Activated CD4-positive, alpha-beta T cell treated with anti-CD3 and anti-CD28 coated beads for 48 hours (primary cell): ENCODE measurements around the gene LMX1A.

Experiments used
- DNase-seq: peaks from one replicate; pipeline ENCODE4 v3.0.0-alpha.2; 2020

LMX1A gene

GRCh38 chr1:165355977-165356811 lies at the start of gene LMX1A:
LMX1A (minus strand) TSS chr1:165356715; CDS start chr1:165355559, 1,156 bp downstream.
- DNase-seq: no peak

DNA sequence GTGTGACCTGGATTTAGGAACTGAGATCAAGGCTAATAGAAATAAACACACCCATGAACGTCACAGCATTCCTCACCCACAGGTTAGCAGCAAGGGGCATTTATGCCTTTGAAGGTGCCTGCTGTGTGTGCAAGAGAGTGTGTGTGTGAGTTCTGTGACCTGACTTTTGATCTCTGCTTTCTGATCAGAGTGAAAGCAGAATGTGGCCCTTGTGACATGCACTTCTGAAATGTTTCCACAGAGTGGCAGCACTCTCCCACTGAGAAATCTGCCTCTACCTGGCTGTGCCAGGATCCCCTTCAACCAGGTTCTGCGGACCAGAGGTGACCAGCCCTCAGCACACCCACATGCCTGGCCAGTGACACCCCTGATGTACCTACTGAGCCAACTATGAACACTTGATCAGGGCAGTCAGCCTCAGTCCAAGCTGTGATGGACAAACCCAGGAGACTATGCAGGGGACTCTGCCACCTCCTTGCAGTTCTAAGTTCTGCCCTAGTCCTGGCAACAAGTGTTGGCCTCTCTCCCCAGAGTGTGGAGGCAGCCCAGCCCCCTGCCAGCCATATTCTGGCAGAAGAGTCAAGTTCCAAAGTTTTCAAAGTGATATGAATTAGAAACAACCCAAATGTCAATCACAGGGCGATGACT lies 47.4 kb upstream of the LMX1A start:
- DNase-seq: peak; percentile 37

- DNase-seq: no peak
Measured at GRCh38 chr1:165402517-165403111, 46.1 kb upstream of the LMX1A start.

DNA sequence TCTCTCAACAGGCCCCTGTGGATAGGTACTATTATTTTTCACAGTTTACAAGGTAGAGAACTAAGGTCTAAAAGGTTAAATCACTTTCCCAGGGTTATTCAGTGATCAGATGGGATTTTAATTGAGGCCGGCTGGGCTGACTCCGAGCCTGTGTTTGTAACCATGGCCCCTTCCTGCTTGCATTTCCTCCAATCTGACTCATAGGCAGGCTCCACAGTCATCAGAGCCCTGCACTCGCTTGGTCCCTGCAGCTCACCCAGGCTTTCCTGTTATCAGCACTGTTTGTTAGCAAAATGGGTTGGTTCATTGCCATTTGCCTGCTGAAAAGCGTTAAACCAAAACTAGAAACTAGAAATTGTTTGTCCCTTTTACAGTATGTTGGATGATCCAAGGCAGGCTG lies 41.4 kb upstream of the LMX1A start:
- peak; percentile 21 for DNase-seq

- no peak for DNase-seq
Measured at GRCh38 chr1:165395901-165396300, 39.4 kb upstream of the LMX1A start.

- no peak for DNase-seq
Measured at GRCh38 chr1:165395478-165395877, 39.0 kb upstream of the LMX1A start.

DNA sequence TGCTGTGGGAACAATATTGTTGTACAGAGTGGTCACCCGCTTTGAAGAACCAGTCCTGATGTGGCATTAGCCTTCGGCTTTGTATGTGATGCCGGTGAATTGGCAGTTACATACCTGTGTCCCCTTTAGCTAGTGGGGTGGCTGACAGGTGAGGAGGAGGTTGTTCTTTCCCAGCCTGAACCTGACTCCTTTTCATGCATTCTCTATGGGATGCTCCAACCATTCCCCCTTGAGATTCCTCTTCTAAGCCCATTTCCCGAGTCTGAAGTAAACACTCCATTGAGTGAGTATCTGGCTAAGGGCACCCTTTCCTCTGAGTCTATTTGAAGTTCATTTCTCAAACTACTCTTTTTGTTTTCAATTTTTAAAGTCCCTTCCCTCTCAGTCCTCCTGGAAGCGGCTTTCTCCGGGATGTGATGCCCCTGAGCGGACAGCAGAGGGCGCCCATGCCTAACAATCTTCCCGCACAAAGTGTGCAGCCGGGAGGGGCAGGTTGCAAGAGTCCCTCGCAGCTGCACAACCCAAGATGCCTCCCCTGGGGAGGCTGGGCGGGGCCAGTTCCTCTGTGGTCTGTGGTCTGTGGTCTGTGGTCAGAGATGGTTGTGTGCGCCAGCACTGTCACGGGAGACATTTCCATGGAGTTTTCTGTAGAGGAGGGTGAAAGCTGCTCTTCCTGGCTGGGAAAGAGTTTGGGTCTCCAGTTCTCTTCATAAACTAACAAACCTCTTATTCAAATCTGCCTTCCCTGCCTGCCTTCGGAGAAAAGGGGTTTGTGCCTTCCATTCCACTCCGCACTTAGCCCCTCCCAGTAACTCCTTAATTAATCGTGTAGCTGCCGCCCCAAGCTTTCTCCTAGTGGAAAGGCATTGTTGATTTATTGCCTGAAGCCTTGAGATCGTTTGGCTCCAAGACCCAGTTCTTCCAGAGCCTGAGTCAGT lies 36.4 kb upstream of the LMX1A start:
- DNase-seq: peak; percentile 90

- DNase-seq: no peak
Measured at GRCh38 chr1:165389609-165390008, 33.1 kb upstream of the LMX1A start.

DNA sequence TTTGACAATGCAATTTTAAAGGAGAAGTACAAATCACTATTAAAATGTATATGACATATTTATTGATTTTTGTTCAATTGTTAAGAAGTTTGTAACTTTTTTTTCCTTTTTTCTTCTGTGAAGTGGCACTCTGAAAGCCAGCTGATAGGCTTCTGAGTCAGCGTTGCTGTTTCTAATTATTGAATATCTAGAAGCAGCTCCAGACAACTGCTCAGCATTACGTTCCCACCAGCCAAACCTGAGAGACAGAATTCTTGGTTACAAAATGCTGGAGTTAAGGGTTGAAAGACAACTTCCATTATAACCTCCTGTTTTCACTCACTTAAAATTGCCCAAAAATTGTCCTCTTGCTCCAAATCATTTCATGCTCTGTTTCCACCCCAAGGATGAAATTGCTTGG lies 31.4 kb upstream of the LMX1A start:
- no peak for DNase-seq

DNA sequence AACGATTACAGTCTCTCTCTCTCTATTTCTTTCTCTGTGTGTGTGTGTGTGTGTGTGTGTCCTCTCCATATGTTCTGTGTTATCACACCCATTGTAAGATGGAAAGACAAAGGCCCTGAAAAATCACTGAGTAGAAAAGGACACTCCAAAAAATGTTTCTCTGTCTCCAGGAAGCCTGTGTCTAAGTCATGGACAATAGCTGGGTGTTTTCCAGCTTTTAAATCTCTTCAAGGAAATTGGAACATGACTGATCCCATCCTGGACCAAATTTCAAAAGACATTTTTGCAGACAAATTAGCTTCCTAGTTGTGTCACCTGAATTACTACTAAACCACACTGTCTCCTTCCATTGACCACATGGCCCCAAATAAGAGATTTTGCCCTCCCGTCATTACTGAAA lies 31.0 kb upstream of the LMX1A start:
- DNase-seq: no peak

GRCh38 chr1:165383599-165384405 lies 27.3 kb upstream of the LMX1A start:
- DNase-seq: no peak

GRCh38 chr1:165383067-165383466 lies 26.6 kb upstream of the LMX1A start:
- DNase-seq: no peak

DNA sequence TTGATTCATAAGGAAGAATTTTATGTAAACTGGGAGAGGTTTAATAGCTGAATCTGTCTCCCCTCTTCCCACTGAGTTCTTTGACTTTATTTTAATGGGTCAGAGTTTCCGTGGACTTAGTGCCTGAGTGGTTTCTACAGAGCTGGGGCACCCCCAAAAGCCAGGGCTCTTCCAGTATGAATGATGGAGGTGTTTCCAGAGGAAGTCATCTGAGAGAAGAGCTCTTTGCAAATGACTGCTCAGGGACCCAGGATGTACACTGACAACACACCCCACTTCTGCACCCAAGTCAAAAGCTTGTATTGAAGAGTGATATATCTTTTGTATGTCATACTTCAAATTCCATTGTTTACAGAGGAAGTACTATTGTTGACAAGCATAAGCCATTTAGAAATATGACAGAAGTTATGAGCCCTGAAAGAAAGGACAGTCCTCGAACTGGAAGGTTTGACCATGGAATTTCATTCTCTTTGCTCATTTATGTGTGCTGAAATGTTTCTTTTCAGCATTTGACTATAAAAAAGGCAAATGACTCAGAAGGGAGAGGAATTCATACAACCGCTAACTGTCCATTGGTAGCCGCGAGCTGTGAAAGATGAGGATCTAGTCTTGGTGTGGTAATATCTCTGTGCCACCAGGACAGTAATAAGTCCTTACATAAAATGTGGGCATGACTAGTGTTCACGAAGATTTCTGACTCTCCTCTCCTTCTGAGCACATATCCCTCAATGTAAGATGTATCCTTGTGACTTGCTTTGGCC lies 25.4 kb upstream of the LMX1A start:
- no peak for DNase-seq

- no peak for DNase-seq
Measured at GRCh38 chr1:165376811-165377311, 20.3 kb upstream of the LMX1A start.

- peak; percentile 49 for DNase-seq
Measured at GRCh38 chr1:165376041-165376810, 19.7 kb upstream of the LMX1A start.

DNA sequence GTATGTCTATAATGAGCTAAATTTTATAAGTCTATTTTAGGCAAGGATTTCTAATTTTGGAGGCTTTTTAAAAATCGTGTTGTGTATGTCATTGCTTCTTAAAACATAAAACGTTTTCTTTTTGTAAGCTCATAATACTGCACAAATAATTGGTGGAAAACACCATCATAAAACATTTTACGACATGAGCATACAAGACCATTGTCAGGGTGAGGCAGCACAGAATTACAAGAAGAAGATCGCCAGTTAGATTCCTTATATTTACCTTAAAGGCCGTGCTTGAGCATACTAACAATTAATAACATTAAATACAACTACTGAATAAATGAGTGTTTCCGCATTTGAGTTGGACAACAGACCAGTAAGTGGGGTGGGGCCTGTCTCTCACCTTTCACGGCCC lies 19.1 kb upstream of the LMX1A start:
- no peak for DNase-seq

DNA sequence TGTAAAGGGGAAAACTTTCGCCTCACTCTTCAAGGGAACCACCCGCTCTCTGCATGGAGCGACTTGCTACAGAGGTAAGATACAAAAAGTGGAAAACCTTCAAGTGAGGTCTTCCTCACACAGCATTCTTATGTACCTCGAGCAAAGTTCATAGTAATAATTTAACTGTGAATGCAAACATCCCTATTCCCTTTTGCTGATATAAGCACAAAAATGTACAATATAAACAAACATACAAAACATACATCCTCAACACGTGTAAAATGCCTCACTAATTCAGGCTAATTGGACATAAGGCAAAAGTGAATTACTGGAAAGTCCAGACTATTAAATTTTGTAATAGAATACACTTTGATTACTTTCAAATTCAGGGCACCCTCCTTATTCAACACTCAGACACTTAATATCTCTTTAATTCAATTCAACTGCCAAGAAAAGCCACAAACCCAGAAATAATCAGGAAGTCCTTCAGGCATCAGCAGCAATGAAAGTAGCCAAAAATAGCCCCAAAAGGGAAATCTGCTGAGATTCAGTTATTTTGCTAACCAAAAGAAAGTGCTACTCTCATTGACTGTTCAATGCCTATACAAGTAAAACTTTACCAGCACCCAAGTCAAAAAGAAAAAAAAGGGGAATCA lies 15.2 kb upstream of the LMX1A start:
- no peak for DNase-seq

GRCh38 chr1:165369255-165369848 lies 12.8 kb upstream of the LMX1A start:
- DNase-seq: peak; percentile 68

- DNase-seq: peak; percentile 83
Measured at GRCh38 chr1:165367375-165367993, 11.0 kb upstream of the LMX1A start.
